Stimulated activated CD4-positive, alpha-beta T cell treated with anti-CD3 and anti-CD28 coated beads, Interleukin-15, amount 100 ng/mL, for 24 hours (primary cell): ENCODE data around the gene GNMT.
"Not testable (repeated sequence)": the region's sequence is repeated elsewhere in the genome, so short reads cannot be mapped to it uniquely, and the experiment has no call there.

ENCODE experiments used
- DNase-seq: peaks from one replicate; pipeline ENCODE4 v3.0.0-alpha.2; 2020

GNMT gene

DNA sequence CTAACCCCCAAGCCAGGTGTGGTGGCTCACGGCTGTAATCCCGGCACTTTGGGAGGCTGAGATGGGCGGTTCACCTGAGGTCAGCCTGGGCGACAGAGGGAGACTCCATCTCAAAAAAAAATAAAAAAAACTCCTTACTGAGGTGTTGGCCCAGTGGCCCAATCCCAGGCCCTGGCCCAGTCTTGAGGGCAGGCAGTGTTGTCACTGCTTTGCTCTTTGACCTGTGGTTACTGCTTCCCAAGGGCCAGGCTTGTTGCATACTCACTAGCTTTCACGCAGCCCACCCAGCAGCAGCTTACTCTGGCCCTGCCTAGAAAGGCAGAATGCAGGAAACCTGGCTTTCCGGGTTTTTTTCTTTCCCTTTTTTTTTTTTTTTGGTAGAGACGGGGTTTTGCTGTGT lies 18.1 kb upstream of the GNMT start:
- no peak for DNase-seq

DNA sequence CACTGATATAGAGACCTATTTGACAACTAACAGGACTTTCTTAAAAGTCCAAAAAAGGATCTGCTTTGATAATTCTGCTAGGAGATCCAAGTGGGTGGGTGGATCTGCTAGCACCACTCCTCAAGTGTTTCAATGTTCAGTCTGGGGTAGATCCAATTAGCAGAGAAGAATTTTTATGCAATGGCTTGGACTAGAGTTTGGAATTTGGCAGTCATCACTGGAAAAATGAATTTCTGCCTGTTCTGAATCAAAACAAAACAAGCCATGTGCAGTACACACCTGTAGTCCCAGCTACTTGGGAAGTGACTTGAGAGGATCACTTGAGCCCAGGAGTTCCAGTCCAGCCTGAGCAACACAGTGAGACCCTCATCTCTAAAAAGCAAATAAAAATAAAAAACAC lies 12.6 kb upstream of the GNMT start:
- no peak for DNase-seq

DNA sequence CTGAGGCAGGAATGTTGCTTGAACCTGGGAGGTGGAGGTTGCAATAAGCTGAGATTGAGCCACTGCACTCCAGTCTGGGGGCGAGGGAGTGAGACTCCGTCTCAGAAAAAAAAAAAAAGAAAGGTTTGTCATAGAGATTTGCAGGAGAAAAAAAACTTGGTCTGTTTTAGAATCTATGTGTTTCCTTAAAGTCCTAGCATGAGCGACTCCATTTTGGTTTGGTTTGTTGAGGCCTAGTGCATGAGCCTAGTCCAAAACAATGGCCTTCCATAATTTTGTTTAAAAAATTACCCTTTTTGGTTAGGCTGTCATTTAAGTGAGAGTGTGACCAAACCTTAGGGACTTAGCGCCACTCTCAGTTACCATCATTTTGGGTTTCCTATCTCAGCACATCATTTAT lies 8.2 kb upstream of the GNMT start:
- no peak for DNase-seq

DNA sequence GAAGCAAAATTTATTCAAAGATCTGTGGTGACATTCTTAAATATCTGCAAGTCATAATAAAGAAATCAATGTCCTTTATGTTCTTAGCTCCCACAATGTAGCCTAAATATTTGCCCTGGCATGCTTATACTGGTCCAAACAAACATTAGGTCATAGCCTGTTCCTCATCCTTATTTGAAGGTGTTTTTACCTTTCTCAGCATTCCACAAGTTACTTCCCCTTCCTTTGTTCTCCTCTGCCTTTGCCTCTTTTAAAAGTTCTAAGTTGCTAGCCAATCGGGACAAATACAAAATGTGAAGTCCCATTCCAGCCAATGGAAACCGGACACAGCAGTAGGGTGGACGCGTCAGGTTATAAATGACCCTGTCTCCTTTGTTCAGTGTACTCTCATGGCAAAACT lies 6.1 kb upstream of the GNMT start:
- DNase-seq, result not testable (repeated sequence)

DNA sequence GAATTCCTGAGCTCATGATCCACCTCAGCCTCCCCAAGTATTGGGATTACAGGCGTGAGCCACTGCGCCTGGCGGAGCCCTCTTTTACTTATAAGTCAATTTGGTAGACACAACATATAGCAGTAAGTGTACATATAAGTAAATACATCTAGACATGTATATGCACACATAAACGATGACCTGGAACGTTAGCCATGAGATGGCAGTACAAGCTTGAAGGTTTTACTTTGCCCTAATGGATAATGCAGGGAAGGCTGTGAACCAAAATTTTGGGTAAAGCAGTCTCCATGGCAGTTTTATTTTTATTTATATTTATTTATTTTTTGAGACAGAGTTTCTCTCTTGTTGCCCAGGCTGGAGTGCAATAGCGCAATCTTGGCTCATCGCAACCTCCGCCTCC lies 2.4 kb upstream of the GNMT start:
- DNase-seq, result no peak

DNA sequence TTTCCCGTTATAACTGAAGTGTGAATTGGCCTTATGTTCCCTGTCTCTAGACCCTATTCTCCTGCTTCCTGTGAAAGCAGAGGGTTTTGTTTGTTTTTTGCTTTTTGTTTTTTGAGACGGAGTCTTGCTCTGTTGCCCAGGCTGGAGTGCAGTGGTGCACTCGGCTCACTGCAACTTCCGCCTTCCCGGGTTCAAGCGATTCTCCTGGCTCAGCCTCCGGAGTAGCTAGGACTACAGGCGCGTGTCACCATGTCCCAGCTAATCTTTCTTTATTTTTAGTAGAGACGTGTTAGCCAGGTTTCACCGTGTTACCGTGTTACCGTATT lies 674 bp upstream of the GNMT start:
- no peak for DNase-seq

DNA sequence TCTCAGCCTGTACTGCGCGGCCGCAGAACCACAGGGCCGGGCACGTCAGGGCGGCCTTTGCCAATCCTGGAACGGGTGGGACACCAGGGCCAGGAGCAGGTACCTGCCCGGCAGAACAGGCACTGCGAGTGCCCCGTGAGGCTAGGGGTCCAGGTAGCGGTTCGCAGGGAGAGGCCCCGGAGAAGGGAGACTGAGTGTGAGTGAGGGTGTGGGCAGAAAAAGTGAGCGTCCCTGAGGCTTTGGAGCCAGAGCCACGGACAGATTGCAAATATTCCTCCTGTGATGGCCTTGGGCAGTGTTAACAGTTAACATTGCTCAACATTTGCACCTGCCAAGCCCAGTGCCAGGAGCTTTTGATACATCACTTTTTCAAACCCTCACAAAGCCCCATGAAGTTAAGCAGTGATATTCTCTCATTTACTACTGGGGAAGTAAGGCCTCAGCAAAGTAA lies 491 bp downstream of the GNMT start:
- no peak for DNase-seq

DNA sequence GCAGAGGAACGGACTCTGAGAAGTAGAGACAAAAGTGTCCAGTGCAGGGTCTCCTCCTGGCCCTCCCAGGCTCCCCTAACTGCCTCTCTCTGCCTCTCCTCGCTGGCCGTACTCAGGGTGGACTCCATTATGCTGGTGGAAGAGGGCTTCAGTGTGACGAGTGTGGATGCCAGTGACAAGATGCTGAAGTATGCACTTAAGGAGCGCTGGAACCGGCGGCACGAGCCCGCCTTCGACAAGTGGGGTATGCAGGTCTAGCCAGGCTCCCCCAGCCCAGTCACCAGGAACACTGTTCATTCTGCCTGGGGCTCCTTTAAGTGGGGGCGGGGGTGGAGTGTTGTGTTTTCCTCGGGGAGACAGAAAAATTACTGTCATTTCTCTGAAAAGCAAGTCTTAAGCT lies 1.5 kb downstream of the GNMT start:
- DNase-seq, result no peak

DNA sequence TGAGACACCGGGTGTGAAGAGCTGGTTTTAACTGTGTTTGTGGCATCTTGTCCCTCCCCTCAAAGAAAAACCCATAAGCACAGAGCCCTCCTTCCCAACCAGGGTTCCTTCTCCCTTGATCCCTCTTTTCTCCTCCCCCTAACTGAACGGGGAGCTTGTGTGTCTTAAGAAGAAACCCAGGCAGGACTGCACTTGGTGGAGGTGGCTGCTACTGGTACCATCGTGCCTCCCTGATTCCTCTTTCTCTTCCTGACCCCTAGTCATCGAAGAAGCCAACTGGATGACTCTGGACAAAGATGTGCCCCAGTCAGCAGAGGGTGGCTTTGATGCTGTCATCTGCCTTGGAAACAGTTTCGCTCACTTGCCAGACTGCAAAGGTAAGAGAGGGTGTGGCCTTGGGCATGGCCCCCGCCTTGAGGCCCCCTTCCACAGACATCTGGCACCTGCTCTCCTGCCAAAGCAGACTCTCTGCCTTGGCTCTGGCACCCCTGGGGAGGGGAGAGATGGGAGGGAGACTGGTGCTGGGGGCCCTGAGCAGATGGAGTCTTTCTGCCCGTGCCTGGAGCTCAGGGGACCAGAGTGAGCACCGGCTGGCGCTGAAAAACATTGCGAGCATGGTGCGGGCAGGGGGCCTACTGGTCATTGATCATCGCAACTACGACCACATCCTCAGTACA lies 2.1 kb downstream of the GNMT start:
- no peak for DNase-seq

DNA sequence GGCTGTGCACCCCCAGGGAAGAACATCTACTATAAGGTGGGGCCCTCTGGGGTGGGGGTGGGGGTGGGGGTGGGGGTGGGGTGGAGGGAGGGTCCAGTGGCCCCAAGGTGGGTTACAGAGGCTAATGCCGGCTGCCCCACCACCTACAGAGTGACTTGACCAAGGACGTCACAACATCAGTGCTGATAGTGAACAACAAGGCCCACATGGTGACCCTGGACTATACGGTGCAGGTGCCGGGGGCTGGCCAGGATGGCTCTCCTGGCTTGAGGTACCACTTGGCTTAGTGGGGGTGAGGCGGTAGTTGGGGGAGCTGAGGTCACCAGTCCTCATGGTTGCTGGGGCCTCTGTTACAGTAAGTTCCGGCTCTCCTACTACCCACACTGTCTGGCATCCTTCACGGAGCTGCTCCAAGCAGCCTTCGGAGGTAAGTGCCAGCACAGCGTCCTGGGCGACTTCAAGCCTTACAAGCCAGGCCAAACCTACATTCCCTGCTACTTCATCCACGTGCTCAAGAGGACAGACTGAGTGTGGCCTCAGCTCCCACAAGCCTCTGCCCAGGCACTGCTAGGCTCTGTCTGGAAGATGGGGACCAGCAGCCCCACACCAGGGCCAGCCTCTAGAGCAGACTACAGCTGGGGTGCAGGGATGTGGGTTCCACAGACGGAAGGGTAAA lies 2.8 kb downstream of the GNMT start:
- DNase-seq, result no peak

DNA sequence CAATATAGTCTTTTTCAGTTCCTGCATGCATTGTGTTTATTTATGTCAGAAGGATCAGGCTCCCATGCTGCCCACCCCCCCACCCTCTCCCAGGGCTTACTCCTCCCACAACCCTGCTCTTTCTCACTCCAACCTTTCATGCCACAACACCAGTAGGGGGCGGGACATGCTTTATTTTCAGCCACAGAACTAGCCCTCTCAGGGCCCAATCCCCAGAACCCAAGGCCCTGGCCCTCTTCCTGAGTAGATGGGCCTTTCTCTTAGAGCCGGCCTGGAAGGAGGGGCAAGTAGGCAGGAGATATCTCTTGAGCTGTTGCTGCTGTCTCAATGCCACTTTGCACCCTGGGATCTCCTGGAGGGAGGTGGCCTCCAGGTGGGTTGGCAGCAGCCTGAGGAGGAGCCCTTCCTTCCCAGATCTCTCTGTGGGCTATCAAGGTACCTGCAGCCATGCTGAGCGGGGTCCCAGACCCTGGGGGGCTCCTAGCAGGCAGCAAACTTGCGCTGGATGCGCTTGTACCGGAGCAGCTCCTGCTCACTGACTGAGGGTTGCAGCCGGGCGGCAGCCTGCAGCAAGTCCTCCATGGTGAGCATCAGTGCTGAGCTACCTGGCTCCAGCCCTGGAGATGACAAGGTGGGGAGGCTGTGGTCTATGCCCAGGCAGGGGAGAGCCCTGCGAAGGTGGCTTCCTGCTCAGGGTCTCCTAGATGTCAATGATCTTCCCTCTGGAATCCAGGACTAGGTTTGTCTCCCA lies 3.5 kb downstream of the GNMT start:
- peak; percentile 56 for DNase-seq

DNA sequence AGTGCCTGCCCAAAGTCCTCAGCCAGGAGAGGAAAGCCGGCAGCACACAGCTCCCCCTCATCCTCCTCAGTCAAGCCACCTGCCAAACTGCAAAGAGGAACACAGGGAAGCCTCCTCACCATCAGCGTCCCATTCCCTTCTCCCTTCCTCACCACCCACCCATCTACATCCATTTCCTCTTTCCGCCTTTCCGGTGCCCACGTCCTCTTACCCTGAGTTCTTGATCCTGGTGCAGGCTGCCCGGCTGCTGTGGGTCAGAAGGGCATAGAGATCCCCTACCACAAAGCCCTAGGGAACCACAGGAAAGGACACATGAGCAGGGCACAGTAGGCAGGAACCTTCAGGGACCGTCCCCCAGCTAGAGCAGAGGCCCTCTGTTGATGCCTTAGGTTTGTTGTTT lies 6.0 kb downstream of the GNMT start:
- DNase-seq, result no peak

DNA sequence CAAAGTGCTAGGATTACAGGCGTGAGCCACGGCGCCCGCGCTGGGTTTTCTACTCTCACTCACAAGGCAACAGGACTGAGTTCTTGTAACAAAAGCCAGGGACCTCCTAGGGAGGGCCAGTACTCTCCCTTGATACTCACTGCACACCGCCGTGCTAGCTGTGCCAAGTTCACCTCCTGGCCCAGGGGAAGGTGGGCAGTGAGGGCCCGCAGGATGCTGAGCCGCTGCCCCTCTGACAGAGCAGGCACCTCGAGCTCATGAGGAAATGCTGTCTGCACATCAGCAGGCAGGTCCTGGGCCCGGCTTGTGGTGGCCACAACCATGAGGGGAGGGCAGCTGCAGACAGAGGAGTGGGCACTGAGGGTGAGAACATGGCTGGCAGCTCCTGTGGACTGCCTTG lies 6.7 kb downstream of the GNMT start:
- no peak for DNase-seq

DNA sequence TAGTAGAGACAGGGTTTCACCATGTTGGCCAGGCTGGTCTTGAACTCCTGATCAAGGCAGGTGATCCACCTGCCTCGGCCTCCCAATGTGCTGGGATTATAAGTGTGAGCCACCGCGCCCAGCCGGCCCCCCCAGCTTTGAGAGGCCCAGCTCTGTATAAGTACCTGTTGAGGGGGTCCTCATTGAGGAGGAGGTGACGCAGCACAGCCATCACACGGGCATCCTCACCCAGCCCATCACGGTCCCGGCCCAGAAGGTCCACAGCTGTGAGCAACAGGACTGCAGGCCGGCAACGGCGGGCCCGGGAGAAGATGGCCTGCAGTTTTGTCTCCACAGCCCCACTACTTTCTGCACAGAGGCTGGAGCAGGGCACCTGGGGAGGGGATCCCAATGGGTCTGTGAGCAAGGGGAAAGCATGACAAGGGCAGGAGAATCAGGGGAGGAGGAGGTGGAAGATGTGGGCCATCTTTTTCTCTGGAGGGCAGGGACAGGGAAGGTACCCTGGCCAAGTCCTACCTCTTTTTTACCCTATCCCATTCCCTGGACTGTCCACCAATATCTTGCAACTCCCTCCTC lies 7.7 kb downstream of the GNMT start:
- DNase-seq, result no peak

DNA sequence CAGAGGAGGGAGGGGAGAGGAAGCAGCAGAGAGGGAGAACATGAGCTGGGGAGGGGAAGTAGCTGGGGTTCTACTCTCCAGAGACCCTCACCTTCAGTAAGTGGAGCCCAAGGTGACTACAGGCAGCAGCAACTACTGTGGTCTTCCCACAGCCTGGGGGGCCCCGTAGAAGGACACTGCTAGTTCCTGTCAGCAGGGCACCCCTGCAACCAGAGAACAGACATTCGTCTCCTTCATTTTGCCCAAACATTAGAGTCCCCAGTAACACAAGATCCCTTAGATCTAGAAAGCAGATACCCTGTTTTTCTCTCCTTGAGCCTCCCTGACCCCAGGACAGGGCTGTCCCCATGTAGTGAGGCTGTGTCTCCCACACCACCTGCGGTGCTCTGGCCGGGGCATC lies 8.2 kb downstream of the GNMT start:
- no peak for DNase-seq

DNA sequence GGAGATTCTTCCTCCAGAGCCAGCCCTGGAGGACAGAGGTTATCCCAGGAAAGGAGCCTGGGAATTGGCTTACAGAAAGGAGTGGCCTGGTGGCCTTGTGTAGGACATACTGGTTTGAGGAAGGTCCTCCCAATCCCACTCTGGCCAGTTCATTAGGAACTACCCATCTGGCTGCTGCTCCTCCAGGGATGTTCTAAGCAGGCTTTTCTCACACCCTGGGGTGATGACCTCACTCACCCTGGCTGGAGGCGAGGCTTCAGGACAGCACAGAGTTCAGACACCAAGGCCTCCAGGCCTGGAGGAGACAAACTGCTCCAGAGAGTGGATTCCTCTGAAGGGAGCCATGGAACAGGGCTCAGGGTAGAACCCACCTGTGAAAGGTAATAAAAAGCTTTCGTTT lies 8.9 kb downstream of the GNMT start:
- DNase-seq, result no peak

DNA sequence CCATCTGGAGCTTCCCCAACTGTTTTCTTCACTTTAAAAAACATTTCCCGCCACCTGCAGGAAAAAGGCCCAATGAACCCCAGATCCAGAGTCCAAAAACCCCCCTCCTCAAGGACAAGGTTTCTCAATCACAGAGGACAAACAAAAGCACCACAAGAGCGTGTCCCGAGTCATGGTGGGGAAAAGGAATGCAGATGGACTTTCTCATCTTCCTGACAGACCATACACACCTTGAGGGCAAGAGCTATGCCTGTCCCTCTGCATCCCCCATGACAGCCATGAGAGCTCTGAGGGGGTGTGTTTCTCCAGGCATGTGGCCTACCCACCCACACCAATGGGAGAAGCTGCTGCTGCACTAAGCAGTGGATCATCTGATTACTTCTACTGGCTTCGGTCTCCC lies 9.4 kb downstream of the GNMT start:
- DNase-seq, result no peak

DNA sequence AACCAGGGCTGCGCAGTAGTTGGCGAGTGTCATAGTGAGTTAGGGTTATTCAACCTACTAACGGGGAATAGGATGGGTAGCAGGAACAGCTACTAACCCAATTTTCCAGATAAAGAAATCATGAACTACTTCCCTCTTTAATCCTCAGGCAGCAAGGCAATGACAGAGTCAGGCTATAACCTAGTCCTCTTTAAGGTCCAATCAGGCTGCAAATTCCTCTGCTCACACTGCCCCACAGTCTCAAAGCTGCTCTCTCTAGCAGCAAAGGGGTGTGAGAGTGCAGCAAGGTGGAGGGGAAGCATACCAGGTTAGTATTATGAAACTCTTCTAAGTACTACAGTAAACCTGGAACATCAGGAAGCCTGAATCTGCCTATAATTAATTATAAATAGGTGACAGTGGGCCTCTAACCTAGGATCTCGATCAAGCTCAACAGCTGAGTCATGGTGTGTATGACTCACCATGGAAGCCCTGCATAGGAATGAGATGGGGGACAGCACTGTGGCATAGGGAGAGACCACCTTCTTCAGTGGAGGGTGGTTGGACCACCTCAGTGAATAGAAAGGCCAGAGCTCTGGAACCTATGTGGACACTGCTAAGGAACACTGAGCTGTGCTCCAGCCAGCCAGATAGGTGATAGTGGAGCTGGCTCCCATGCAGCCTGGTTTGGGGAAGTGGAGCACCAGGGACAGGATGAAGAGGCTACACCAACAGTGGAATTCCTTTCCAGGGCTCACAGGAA lies 10.5 kb downstream of the GNMT start:
- DNase-seq, result peak; percentile 41

DNA sequence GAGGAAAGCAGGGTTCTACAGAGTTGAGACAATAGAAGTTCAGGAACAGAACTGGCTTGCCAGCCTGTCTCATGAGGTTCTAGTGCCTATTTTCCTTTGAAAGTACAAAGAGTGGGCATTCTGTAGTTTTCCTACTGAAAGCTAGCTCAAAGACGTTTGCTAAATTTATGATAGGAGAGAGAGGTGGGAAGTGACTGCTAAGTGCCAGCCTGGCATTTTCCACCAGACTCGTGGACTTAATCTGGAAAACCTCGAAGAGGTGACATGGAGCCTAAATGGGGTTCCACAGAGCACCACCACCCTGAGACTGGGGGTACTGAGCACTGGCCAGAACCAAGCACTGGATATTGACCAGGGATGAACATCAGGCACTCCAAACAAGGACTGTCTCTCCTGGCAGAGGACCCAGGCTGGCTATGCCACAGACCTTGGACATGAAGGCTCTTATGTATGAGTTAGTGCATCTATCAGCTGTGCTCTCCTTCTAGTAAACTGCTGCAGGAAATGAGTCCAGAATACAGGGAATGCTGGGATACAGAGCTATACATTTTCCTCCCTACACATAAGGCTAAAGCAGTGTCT lies 11.3 kb downstream of the GNMT start:
- DNase-seq, result no peak

DNA sequence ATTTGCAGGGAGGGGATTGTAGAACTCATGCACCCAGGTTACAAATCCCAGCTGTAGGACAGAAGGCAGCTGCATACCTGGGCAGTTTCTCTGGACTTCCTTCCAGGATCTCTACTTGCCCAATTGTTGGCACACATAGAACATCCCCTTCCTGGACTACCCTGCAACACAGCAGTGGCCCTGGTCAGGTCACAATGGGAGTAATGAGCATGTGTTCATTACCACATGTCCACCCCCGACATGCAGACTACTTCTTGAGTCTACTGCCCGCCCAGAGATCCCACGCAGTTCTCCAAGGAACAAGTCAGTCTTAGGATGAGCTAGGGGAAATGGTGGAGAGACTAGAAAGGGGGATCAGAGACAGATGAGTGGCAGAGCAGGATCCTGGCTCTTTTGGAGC lies 13.4 kb downstream of the GNMT start:
- no peak for DNase-seq

DNA sequence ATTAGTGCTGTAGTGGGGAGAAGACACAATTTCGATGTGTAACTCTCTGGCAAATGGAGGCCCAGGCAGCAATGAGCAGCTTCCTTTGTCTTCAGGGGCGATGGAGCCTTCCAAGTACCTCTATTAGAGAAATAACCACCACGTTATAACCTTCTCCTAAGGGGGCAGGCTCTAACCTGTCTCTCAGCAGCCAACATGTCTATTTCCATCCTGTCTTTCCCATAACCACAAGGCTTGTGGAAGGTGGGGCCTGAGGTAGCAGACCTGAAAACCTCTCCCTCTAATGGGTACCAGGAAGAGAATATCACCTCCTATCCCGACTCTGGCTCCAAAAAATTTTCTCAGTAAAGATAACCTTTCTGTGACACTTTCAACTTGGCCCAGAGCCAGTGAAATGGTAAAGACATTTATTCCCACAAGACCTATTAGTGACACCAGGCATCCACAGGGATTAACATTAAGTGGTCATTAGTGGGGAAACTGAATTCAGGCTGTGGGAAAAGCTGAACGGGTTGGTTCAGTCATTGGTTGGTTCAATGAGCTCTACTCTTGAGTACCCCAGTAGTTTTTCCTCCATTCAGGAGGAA lies 14.5 kb downstream of the GNMT start:
- peak; percentile 15 for DNase-seq

DNA sequence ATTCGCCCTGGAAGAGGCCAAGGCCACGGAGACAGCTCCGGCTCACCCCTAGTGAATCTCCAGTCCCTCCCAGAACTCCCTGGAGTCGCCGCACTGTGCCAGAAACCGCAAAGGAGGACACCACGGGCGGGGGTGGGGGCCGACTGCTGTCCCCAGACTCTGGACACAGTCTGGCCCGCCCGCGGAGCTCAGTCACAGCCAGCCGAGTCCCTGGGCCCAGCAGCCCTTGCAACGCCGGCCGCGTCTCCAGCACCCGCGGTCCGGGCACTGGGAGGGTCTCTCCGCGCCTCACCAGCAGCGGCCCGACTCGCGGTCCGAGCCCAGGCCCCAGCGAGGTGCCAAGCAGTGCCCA lies 17.9 kb downstream of the GNMT start:
- peak; percentile 46 for DNase-seq
